Gastroesophageal sphincter (tissue), 4 donors: ENCODE results near the gene ZNF18. TPM values are rescaled to one million over a fixed set of nuclear protein-coding genes. Genes with fewer than 3 reads are reported as not detected.
A peak's percentile ranks its signal among the peaks of the same experiment; 100 is the strongest.

Experiments used
- ATAC-seq: fragments of 150-250 bp; one replicate; pipeline ENCODE4 v1.9.1; 2016; ENCODE audit warnings: mild to moderate bottlenecking, moderate library complexity
- H3K27ac ChIP-seq, 4 donors: fragments of 200-600 bp; sonication (generic) in 3 of 4; 1 replicate in 3 of 4; 2 replicates in 1 of 4; pipeline ENCODE4 v1.5.1; 2016 to 2019
- H3K27me3 ChIP-seq: fragments of 200-600 bp; sonication (generic); one replicate; pipeline ENCODE4 v1.5.1; 2019
- H3K36me3 ChIP-seq, 2 donors: fragments of 200-600 bp; sonication (generic); one replicate each; pipeline ENCODE4 v1.5.1; 2019; ENCODE audit warnings: control low read depth in 1 of 2
- H3K4me1 ChIP-seq, 3 donors: fragments of 200-600 bp; sonication (generic); 1 replicate in 2 of 3; 2 replicates in 1 of 3; pipeline ENCODE4 v1.5.1; 2016 to 2019; ENCODE audit warnings: control low read depth in 2 of 3
- H3K4me3 ChIP-seq, 2 donors: fragments of 200-600 bp; sonication (generic); one replicate each; pipeline ENCODE4 v1.5.1; 2019; ENCODE audit warnings: mild to moderate bottlenecking in 1 of 2, moderate library complexity in 1 of 2
- H3K9me3 ChIP-seq, 3 donors: fragments of 200-600 bp; sonication (generic); one replicate each; pipeline ENCODE4 v1.5.1; 2017 to 2019; ENCODE audit warnings: control low read depth in 2 of 3
- EP300 ChIP-seq: sonication (generic); formaldehyde crosslinking; IDR thresholded peaks from one replicate; pipeline ENCODE4 v1.6.1; 2017; ENCODE audit warnings: antibody characterized with exemption, mild to moderate bottlenecking
- POLR2A ChIP-seq, 2 donors: fragments of 450-650 bp; IDR thresholded peaks; one replicate each; pipeline ENCODE4 v1.6.1; 2017; ENCODE audit warnings: antibody characterized with exemption in 2 of 2, mild to moderate bottlenecking in 2 of 2, moderate library complexity in 1 of 2
- POLR2AphosphoS5 ChIP-seq: sonication (generic); formaldehyde crosslinking; IDR thresholded peaks from one replicate; pipeline ENCODE4 v1.6.1; 2017; ENCODE audit warnings: antibody characterized with exemption
- WGBS, 2 donors: methylation state at CpG; one replicate each; pipeline ENCODE4 v1.1.5; 2018; ENCODE audit warnings: low coverage in 1 of 2; 5-methylcytosine and 5-hydroxymethylcytosine counted together
- total RNA-seq, 4 donors: library from RNA; depleted of rRNA; stranded (reverse); fragments of >200 nt; gene quantifications; one replicate each; pipeline ENCODE4 v1.1.0, GENCODE V29; 2016
- TF ChIP-seq, protein P1 (sequence below), 4 experiments: fragments of 200-600 bp in 2 of 4; fragments of 450-650 bp in 2 of 4; sonication (generic) in 1 of 4; IDR thresholded peaks; one replicate each; pipeline ENCODE4 v1.5.1; 2017 to 2019; ENCODE audit warnings: antibody characterized with exemption in 4 of 4, mild to moderate bottlenecking in 2 of 4, moderate library complexity in 2 of 4

Gene ZNF18, protein sequence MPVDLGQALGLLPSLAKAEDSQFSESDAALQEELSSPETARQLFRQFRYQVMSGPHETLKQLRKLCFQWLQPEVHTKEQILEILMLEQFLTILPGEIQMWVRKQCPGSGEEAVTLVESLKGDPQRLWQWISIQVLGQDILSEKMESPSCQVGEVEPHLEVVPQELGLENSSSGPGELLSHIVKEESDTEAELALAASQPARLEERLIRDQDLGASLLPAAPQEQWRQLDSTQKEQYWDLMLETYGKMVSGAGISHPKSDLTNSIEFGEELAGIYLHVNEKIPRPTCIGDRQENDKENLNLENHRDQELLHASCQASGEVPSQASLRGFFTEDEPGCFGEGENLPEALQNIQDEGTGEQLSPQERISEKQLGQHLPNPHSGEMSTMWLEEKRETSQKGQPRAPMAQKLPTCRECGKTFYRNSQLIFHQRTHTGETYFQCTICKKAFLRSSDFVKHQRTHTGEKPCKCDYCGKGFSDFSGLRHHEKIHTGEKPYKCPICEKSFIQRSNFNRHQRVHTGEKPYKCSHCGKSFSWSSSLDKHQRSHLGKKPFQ
- 1 to 10 TPM; 7.2 to 9.0 (median 8.0) TPM for total RNA-seq

DNA sequence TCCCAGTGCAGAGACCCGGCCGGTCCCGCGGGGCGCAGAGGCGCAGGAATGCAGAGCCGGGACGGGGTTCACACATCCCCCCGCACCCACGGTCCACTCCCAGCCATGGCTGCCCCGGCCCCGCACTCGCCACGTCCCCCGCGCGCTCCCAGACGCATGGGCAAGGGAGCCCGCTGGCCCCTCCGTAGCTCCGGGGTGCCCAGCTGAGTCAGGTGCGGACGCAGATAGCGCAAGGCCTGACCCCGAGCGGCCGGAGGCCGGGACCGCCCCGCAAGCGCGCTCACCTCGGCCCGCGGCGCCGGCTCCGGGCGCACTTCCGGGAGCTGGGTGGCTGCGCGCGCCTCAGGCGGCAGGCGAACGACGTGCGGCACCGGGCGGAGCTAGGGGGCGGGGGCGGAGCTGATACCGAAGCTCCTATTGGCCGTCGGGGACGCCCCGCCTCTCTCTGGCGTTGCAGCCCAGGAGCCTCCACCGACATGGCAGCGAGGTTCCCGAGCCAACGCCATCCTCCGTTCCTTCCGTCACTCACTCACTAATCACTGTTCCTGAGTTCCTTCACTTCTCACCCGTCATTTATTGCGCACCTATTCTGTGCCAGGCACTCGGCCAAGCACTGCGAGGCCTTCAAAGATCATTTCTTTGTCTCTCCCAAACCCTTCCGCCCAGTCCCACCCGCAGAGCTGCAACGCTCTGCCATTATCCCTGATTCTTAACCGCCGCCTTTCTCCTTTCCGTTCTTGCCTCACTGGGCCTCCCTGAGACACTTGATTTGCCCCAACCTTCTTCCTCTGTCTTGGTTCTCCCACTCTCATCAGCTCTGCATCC lies at the start of gene ZNF18:
Gene ZNF18, minus strand, starts transcription at position 329 of the 825 bp plus-strand sequence. CDS start 4,646 bp downstream, outside the sequence.
- ATAC-seq, result peak; percentile 99
- Histone ChIP-seq H3K27me3 (no peaks in the 10 kb centered on the region), H3K4me3 (peak within 1 kb of the TSS; percentile 83 to 99), H3K27ac (peak within 1 kb of the TSS; percentile 91 to 95 (median 92)), H3K36me3 (peaks cover 0 to 4% of the 10 kb centered on the region in 2 donors), H3K4me1 (peaks cover 0 to 11% (median 0%) of the 10 kb centered on the region in 3 donors), H3K9me3 (no peaks in the 10 kb centered on the region)
- WGBS, 2 donors, result 0 to 3% methylated on average over 12 to 14 of the region's 74 CpGs
- TF ChIP-seq EP300, result no peak
- TF ChIP-seq POLR2A (IDR thresholded peaks at IDR 0.05), result peak; percentile 99
- TF ChIP-seq POLR2AphosphoS5, result peak; percentile 91
- TF ChIP-seq, protein P1, sequence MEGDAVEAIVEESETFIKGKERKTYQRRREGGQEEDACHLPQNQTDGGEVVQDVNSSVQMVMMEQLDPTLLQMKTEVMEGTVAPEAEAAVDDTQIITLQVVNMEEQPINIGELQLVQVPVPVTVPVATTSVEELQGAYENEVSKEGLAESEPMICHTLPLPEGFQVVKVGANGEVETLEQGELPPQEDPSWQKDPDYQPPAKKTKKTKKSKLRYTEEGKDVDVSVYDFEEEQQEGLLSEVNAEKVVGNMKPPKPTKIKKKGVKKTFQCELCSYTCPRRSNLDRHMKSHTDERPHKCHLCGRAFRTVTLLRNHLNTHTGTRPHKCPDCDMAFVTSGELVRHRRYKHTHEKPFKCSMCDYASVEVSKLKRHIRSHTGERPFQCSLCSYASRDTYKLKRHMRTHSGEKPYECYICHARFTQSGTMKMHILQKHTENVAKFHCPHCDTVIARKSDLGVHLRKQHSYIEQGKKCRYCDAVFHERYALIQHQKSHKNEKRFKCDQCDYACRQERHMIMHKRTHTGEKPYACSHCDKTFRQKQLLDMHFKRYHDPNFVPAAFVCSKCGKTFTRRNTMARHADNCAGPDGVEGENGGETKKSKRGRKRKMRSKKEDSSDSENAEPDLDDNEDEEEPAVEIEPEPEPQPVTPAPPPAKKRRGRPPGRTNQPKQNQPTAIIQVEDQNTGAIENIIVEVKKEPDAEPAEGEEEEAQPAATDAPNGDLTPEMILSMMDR (IDR thresholded peaks at IDR 0.05), result peak in 2 of 4 experiments; percentile 21 to 30

DNA sequence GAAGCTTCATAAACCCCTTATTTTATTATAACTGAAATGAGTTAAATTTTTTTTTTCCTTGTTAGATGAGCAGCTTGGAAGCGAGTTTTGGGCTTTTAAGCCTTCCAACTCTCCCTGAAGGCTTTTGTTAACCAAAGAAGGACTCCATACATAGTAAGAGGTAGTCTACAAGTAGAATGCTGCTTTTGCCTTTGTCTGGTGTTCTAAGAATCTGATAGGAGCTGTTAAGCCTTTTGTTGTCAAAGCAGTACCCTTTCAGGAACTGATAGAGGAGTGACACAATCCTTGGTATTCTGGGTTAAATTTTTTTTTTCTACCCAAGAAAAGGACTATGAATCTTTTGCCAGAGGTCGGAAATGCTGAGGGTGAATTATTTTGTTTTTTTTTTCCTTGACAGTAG lies 49.5 kb upstream of the ZNF18 start:
- Histone ChIP-seq H3K36me3 (no peaks in the 10 kb centered on the region), H3K27me3 (no peaks in the 10 kb centered on the region), H3K27ac (no peak overlapping the region), H3K9me3 (no peaks in the 10 kb centered on the region), H3K4me1 (peaks cover 6 to 67% (median 10%) of the 10 kb centered on the region in 3 donors), H3K4me3 (no peak overlapping the region)
- WGBS, 2 donors, result 31 to 38% methylated on average over 2 of the region's 2 CpGs
- TF ChIP-seq POLR2A (IDR thresholded peaks at IDR 0.05), result no peak
- TF ChIP-seq EP300, result no peak
- TF ChIP-seq POLR2AphosphoS5, result no peak
- TF ChIP-seq, protein P1 (IDR thresholded peaks at IDR 0.05), result no peak
- ATAC-seq, result no peak

- Histone ChIP-seq H3K4me3 (no peak overlapping the region), H3K4me1 (peaks cover 6 to 60% (median 7%) of the 10 kb centered on the region in 3 donors), H3K9me3 (no peaks in the 10 kb centered on the region), H3K27ac (no peak overlapping the region), H3K36me3 (no peaks in the 10 kb centered on the region), H3K27me3 (no peaks in the 10 kb centered on the region)
- no peak for ATAC-seq
- TF ChIP-seq POLR2AphosphoS5 (no peak), EP300 (no peak), POLR2A (IDR thresholded peaks at IDR 0.05) (no peak)
- TF ChIP-seq, protein P1 (IDR thresholded peaks at IDR 0.05), result no peak
- 92 to 97% methylated on average over 5 of the region's 6 CpGs for WGBS, 2 donors
Measured at GRCh38 chr17:12043702-12044101, 46.4 kb upstream of the ZNF18 start.

DNA sequence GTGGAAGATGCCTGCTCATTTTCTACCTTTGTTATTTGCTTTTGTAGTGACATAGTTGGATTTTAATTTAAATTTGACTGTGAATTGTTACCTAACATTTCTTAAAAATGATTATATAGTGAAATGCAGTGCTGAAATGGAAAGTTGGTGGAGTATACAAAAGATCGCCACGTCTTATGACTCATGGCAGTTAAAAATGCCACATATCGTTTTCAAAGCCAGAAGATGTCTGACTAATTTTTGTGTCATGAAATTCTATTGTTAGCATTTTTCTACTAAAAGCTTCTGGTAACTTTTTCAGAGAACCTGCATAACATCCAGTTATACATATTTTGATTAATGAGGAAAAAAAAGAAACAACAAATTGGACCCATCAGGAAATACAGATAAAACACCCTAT lies 44.0 kb upstream of the ZNF18 start:
- Histone ChIP-seq H3K9me3 (no peaks in the 10 kb centered on the region), H3K4me3 (no peak overlapping the region), H3K27ac (no peak overlapping the region), H3K36me3 (no peaks in the 10 kb centered on the region), H3K27me3 (no peaks in the 10 kb centered on the region), H3K4me1 (peaks cover 0 to 57% (median 7%) of the 10 kb centered on the region in 3 donors)
- TF ChIP-seq POLR2AphosphoS5 (no peak), POLR2A (IDR thresholded peaks at IDR 0.05) (no peak), EP300 (no peak)
- TF ChIP-seq, protein P1 (IDR thresholded peaks at IDR 0.05), result no peak
- WGBS, 2 donors, result 2 to 18% methylated on average over 3 of the region's 3 CpGs
- ATAC-seq, result no peak
